ENCODE data around the gene TIMP2. TPM values are rescaled to one million over a fixed set of nuclear protein-coding genes. Genes with fewer than 3 reads are reported as not detected.

Gene TIMP2
- total and polyA plus RNA-seq, 11 donors: 25.1 to 201 (median 88.3) TPM

DNA sequence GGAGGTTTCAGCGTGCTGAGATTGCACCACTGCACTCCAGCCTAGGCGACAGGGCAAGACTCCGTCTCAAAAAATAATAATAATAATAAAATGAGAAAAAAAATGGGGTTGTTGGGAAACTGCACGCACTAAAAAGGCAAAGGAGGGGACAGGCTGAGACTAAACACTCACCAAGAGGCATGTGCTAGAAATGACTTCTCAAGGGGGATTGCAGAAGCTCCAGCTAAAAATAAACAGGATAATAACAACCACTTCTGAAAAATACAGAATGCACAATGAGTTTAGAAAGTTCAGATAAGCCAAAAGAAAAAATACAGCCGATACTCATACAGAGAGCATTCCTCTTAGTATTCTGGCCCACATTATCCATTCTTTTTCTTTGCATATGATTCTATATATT lies 15.1 kb upstream of the TIMP2 start:
- H3K4me1 ChIP-seq: peaks cover 0 to 11% (median 5%) of the 10 kb centered on the region in 12 donors
- no peaks in the 10 kb centered on the region for H3K36me3 ChIP-seq
- H3K27me3 ChIP-seq: no peaks in the 10 kb centered on the region
- WGBS, 4 donors: 70 to 82% (median 76%) methylated on average over 5 of the region's 5 CpGs
- TF ChIP-seq POLR2A (IDR thresholded peaks at IDR 0.05): no peak
- TF ChIP-seq, protein P1, sequence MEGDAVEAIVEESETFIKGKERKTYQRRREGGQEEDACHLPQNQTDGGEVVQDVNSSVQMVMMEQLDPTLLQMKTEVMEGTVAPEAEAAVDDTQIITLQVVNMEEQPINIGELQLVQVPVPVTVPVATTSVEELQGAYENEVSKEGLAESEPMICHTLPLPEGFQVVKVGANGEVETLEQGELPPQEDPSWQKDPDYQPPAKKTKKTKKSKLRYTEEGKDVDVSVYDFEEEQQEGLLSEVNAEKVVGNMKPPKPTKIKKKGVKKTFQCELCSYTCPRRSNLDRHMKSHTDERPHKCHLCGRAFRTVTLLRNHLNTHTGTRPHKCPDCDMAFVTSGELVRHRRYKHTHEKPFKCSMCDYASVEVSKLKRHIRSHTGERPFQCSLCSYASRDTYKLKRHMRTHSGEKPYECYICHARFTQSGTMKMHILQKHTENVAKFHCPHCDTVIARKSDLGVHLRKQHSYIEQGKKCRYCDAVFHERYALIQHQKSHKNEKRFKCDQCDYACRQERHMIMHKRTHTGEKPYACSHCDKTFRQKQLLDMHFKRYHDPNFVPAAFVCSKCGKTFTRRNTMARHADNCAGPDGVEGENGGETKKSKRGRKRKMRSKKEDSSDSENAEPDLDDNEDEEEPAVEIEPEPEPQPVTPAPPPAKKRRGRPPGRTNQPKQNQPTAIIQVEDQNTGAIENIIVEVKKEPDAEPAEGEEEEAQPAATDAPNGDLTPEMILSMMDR (IDR thresholded peaks at IDR 0.05): no peak
- no peak overlapping the region for H3K4me3 ChIP-seq
- no peak for ATAC-seq
- H3K27ac ChIP-seq: no peak overlapping the region
- DNase-seq: no peak
- no peaks in the 10 kb centered on the region for H3K9me3 ChIP-seq
- intact Hi-C loops (cut with DNase I): no loop called here

DNA sequence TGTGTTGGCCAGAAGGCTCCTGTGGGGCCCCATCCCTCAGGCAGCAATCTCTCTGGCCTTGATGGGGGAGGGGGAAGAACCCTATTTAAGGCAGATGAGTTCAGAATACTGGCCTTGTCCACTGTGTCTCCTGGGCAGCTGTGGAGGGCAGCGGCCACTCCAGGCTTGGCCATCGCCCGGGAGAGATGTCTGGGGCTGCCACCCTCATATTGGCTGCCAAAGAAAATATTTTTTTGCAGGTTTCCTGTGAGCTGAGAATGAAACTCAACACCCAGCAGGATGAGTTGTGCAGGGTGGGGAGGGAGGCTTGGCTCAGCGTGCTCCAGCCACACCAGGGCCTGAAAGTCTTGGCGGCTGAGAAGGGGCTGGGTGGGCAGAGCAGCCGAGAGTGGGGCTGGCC lies 14.4 kb upstream of the TIMP2 start:
- peaks cover 1 to 17% (median 11%) of the 10 kb centered on the region in 12 donors for H3K4me1 ChIP-seq
- no peaks in the 10 kb centered on the region for H3K9me3 ChIP-seq
- WGBS, 4 donors: 65 to 82% (median 75%) methylated on average over 3 to 6 of the region's 6 CpGs
- H3K4me3 ChIP-seq: no peak overlapping the region
- no peaks in the 10 kb centered on the region for H3K27me3 ChIP-seq
- no peak for TF ChIP-seq POLR2A (IDR thresholded peaks at IDR 0.05)
- TF ChIP-seq, protein P1 (IDR thresholded peaks at IDR 0.05): no peak
- no peaks in the 10 kb centered on the region for H3K36me3 ChIP-seq
- ATAC-seq (no peak), DNase-seq (no peak)
- no peak overlapping the region for H3K27ac ChIP-seq
- intact Hi-C loops (cut with DNase I): no loop called here

DNA sequence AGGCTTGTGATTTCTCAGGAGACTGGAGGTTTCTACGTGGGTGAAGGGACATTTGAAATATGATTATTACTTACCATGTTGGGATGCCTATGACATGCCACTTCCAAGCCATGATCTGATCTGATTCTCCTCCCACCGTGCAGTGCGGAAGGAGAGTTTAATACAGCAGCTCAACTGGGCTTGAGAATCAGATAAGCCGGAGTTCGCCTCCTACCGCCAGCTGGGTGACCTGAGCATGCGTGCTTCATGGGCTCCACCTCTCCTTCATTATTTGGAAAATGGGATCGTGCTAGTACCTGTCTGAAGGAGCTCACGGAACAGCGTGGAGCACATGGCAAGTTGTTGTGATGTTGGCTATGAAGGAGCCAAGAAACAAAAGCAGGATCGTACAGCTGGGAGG lies 12.4 kb upstream of the TIMP2 start:
- intact Hi-C loops (cut with DNase I): no loop called here

DNA sequence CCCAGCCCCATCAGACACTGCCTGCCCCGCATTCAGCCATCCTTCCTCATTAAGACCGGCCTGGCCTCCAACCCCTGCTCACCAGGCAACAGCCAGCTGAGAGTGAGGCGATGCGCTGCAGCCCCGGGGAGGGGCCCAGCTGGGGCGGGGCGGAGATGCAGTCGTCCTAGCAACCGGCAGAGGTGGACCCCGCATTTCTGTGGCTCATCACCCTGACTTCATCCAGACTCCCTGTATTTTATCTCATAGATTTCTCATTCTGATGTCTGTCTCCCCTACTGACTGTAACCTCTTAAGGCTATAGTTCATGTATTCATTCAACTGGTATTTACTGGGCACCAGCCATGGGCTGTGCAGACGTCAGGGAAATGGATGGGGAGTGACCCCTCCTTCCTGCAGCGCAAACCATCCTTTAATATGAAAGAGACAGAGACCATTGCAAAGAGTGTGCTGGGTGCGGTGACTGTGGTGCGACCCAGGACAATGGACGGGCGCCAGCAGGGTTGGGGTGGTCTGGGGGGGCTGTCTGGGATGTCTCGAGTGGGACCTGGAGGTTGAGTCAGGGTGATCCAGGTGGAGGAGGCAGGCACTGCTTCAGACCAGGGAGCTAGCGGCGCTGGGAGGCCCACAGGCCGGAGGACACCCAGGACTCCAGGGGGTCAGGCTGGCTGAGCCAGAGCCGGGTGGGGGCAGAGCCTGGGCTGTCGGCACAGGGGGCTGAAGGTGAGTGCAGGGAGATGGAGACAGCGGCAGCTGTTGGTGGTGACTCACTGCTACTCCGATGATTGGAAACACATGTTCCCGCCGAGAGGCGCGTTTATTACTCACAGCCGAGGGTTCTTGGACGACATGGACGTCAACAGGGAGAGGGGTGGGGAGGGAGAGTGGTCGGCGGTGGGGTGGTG lies 10.5 kb upstream of the TIMP2 start:
- no peaks in the 10 kb centered on the region for H3K9me3 ChIP-seq
- DNase-seq: peak; percentile 56 to 84 (median 75)
- H3K4me1 ChIP-seq: peaks cover 4 to 31% (median 26%) of the 10 kb centered on the region in 12 donors
- WGBS, 4 donors: 76 to 83% (median 79%) methylated on average over 33 of the region's 33 CpGs
- TF ChIP-seq POLR2A (IDR thresholded peaks at IDR 0.05): no peak
- TF ChIP-seq, protein P1 (IDR thresholded peaks at IDR 0.05): no peak
- H3K36me3 ChIP-seq: no peaks in the 10 kb centered on the region
- no peaks in the 10 kb centered on the region for H3K27me3 ChIP-seq
- H3K4me3 ChIP-seq: no peak overlapping the region
- intact Hi-C loops (cut with DNase I): no loop called here
- peak in 3 of 4 donors; percentile 31 to 62 (median 50) for ATAC-seq
- H3K27ac ChIP-seq: peak overlapping the region in 8 of 12 donors; percentile 66 to 94 (median 85)

More for the DNA sequence above, 12.4 kb upstream of the TIMP2 start:
- Histone ChIP-seq H3K4me1 (peaks cover 4 to 34% (median 26%) of the 10 kb centered on the region in 12 donors), H3K27ac (no peak overlapping the region), H3K27me3 (no peaks in the 10 kb centered on the region), H3K4me3 (no peak overlapping the region), H3K36me3 (no peaks in the 10 kb centered on the region), H3K9me3 (no peaks in the 10 kb centered on the region)
- TF ChIP-seq, protein P1 (IDR thresholded peaks at IDR 0.05): no peak
- TF ChIP-seq POLR2A (IDR thresholded peaks at IDR 0.05): no peak
- DNase-seq (no peak), ATAC-seq (no peak)
- 84 to 95% (median 89%) methylated on average over 10 to 11 of the region's 11 CpGs for WGBS, 4 donors

Data from heart left ventricle (tissue), 16 donors.